Measurements from ENCODE around the gene KIAA1755.

KIAA1755 gene

DNA sequence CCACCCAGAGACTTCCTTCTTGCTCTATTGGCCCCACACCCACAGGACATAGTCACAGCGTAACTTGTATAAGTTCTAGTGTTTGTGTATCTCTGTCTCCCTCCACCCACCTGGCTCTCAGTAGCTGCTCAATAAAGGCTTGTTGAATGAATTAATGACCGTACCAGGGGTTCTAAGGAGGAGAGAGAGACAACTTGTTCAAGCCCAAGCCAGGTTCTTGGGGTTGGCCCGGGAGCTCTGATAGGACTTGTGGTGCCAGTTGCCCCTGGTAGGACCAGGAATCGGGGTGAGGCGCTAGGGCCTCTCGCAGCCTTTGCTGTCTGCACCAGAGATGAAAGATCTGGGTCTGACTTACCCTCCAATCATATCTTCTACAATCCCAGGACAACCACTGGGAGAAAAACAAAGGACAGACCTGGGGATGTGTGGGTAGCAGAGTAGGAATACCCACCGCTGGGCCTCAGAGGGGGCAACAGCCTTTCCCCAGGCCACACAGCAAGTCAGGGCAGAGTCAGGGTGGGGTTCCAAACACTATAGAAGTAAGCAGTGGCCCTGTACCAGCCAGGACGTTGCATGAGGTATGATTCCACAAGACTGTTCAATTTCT is 90.2 kb downstream of the KIAA1755 start:
- H3K36me3 ChIP-seq (replicated peaks; ENCODE audit: low read depth, low read length), result no peaks in the 10 kb centered on the region
- no peak overlapping the region for H3K4me3 ChIP-seq (ENCODE audit: low read length)
- TF ChIP-seq, protein P1, sequence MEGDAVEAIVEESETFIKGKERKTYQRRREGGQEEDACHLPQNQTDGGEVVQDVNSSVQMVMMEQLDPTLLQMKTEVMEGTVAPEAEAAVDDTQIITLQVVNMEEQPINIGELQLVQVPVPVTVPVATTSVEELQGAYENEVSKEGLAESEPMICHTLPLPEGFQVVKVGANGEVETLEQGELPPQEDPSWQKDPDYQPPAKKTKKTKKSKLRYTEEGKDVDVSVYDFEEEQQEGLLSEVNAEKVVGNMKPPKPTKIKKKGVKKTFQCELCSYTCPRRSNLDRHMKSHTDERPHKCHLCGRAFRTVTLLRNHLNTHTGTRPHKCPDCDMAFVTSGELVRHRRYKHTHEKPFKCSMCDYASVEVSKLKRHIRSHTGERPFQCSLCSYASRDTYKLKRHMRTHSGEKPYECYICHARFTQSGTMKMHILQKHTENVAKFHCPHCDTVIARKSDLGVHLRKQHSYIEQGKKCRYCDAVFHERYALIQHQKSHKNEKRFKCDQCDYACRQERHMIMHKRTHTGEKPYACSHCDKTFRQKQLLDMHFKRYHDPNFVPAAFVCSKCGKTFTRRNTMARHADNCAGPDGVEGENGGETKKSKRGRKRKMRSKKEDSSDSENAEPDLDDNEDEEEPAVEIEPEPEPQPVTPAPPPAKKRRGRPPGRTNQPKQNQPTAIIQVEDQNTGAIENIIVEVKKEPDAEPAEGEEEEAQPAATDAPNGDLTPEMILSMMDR (IDR thresholded peaks at IDR 0.05; ENCODE audit: low read depth, low read length), result no peak
- no peak for TF ChIP-seq EZH2phosphoT487 (IDR thresholded peaks at IDR 0.05; ENCODE audit: low read depth)
- H3K27ac ChIP-seq (ENCODE audit: low read length), result no peak overlapping the region
- no peak overlapping the region for H3K9ac ChIP-seq (ENCODE audit: low read length)
- H3K4me1 ChIP-seq (ENCODE audit: low read length), result peaks cover 32% of the 10 kb centered on the region
- H2AFZ ChIP-seq (ENCODE audit: low read depth, low read length), result no peak overlapping the region
- H3K27me3 ChIP-seq (ENCODE audit: low read depth, low read length), result peaks cover 29% of the 10 kb centered on the region
- H3K9me3 ChIP-seq (ENCODE audit: insufficient read depth, low read length), result no peaks in the 10 kb centered on the region
- peak overlapping the region; percentile 48; the same call in 1 of the 2 replicates for H3K4me2 ChIP-seq (ENCODE audit: low read length)
- no peaks in the 10 kb centered on the region for H4K20me1 ChIP-seq (ENCODE audit: insufficient read depth, low read length)
- no peaks in the 10 kb centered on the region for H3K79me2 ChIP-seq (ENCODE audit: low read length)

DNA sequence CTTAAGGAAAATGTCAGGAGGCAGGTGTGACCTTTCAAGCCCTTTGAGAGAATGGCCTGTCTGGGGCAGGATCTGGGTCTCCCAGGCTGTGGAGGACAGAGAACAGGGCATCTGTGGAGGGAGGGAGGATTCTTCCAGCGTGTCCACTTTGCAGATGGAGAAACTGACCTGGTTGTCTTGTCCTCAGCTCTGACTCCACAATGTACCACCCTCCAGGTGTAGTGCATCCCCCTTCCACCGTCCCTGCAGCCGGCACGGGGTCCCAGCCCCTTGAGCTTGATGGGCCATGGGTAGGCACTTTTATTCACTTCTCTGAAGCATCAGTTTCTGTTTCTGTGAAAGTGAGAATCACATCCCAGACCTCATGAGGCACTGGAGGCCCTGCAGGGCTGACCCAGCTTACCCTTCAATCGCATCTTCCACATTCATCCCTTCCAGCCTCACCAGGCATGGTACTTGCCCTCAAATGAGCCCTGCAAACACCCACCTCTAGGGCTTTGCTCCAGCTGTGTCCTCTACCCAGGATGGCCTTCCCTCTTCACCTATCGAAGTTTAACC is 90.8 kb downstream of the KIAA1755 start:
- H3K9ac ChIP-seq (ENCODE audit: low read length), result no peak overlapping the region

DNA sequence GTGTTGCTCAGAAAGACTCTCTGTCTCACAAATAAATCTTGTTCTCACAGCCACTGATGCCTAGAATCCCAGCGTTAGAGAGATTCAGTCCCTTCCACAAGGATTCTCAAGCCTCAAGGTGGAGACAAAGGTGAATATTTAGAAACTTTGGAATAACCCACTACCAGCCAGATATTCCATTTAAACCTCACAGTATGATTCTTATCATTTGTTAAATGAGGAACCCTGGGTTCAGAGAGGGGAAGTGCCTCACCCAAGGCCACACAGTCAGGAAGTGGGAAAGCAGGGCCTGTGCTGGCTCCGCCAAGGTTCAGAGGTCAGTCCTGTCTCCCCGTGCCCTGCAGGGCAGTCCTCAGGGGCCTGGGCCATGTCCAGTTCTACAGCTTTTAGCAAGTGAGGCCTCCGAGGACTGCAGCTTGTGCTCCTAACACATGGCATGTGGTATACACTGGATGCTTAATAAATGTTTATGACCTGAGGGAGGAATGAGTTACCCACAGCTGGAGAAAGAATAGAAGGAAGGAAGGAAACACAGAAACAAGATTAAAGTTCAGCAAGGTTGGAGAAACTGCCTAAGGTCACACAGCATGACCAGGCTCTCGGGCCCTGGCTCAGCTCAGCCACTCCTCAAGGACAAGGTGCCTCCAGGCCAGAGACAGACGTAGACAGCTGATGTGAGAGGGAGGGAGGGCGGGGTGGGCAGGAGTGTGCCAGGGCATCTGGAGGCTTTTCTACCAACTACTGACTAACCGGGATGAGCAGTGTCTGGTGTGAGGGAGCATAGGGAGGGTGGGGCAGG is 91.5 kb downstream of the KIAA1755 start:
- peak overlapping the region; percentile 6; the same call in 1 of the 2 replicates for H3K27ac ChIP-seq (ENCODE audit: low read length)
- no peaks in the 10 kb centered on the region for H3K9me3 ChIP-seq (ENCODE audit: insufficient read depth, low read length)
- H3K9ac ChIP-seq (ENCODE audit: low read length), result peak overlapping the region; percentile 3; the same call in 1 of the 2 replicates
- no peaks in the 10 kb centered on the region for H4K20me1 ChIP-seq (ENCODE audit: insufficient read depth, low read length)
- peaks cover 42% of the 10 kb centered on the region for H3K4me1 ChIP-seq (ENCODE audit: low read length)
- H3K27me3 ChIP-seq (ENCODE audit: low read depth, low read length), result peaks cover 20% of the 10 kb centered on the region
- H2AFZ ChIP-seq (ENCODE audit: low read depth, low read length), result peak overlapping the region; percentile 70; the same call in 1 of the 2 replicates
- TF ChIP-seq, protein P1 (IDR thresholded peaks at IDR 0.05; ENCODE audit: low read depth, low read length), result no peak
- TF ChIP-seq EZH2phosphoT487 (IDR thresholded peaks at IDR 0.05; ENCODE audit: low read depth), result no peak
- H3K4me2 ChIP-seq (ENCODE audit: low read length), result peak overlapping the region; percentile 26
- H3K4me3 ChIP-seq (ENCODE audit: low read length), result no peak overlapping the region
- peaks cover 9% of the 10 kb centered on the region; the same call in 1 of the 2 replicates for H3K79me2 ChIP-seq (ENCODE audit: low read length)
- no peaks in the 10 kb centered on the region for H3K36me3 ChIP-seq (replicated peaks; ENCODE audit: low read depth, low read length)

More for the DNA sequence above, 90.8 kb downstream of the KIAA1755 start:
- Histone ChIP-seq H3K4me3 (ENCODE audit: low read length) (no peak overlapping the region), H4K20me1 (ENCODE audit: insufficient read depth, low read length) (no peaks in the 10 kb centered on the region), H3K27me3 (ENCODE audit: low read depth, low read length) (peaks cover 25% of the 10 kb centered on the region), H3K36me3 (replicated peaks; ENCODE audit: low read depth, low read length) (no peaks in the 10 kb centered on the region), H3K27ac (ENCODE audit: low read length) (no peak overlapping the region), H3K4me2 (ENCODE audit: low read length) (peak overlapping the region; percentile 48), H3K4me1 (ENCODE audit: low read length) (peaks cover 35% of the 10 kb centered on the region), H2AFZ (ENCODE audit: low read depth, low read length) (no peak overlapping the region), H3K9me3 (ENCODE audit: insufficient read depth, low read length) (no peaks in the 10 kb centered on the region), H3K79me2 (ENCODE audit: low read length) (peaks cover 2% of the 10 kb centered on the region; the same call in 1 of the 2 replicates)
- TF ChIP-seq, protein P1 (IDR thresholded peaks at IDR 0.05; ENCODE audit: low read depth, low read length), result no peak
- TF ChIP-seq EZH2phosphoT487 (IDR thresholded peaks at IDR 0.05; ENCODE audit: low read depth), result no peak
